Right renal pelvis (tissue), 4 donors: ENCODE data around the gene L3MBTL3. TPM values are rescaled to one million over a fixed set of nuclear protein-coding genes. Genes with fewer than 3 reads are reported as not detected.
"Not testable (repeated sequence)": the region's sequence is repeated elsewhere in the genome, so short reads cannot be mapped to it uniquely, and the experiment has no call there.

Experiments used
- DNase-seq, 4 donors: peaks; one replicate each; pipeline ENCODE4 v3.0.0-alpha.2; 2013; ENCODE audit warnings: low read depth in 4 of 4, low spot score in 3 of 4, missing footprints in 1 of 4
- polyA plus RNA-seq, 4 donors: library from polyadenylated mRNA; unstranded; fragments of 120-200 nt; gene quantifications; one replicate each; pipeline ENCODE4 v1.2.1, GENCODE V29; 2013; ENCODE audit not compliant: insufficient read length in 4 of 4

The L3MBTL3 gene
- polyA plus RNA-seq, 4 donors = 18.3 to 22.4 (median 19.9) TPM

DNA sequence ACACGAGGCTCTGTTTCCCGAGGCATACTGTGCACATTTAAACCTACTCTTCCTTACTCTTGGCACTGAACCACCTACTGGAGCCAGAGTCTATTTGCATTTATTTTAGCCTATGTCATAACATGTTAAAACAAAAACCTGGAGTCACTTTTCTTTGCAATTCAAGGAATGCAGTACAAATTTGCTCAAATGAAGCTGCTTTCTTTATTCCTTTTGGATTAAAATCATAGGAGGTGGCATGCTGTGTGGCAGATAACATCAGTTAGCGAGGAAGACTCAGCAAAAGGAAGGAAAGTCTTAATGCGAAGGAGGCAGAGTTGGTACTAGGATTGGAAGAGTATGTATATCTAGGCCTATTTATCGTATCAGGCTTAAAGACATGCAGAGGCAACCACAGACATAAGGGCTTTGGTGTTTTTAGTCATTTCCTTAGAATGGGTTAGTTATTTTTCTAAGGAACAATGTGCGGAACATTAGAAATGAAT is 111.4 kb downstream of the L3MBTL3 start:
- no peak for DNase-seq

DNA sequence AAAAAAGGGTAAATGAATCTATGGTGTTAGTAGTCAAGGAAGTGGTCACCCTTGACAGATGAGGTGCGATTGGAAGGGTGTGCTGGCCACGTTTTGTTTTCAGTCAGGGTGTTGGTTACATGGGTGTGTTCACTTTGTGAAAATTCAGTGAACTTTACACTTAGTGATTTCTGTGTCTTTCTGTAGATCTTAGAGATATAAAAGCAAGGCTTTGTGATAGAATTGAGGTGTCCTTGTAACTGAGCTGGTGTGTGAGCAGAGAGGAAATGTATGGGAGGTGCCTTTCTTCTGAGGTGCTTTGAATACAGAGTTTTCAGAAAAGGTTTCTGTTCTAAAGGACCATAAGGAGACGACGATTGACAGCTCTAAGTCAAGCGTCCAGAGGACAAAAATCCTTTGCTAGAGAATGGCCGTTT is 113.9 kb downstream of the L3MBTL3 start:
- DNase-seq = no peak

DNA sequence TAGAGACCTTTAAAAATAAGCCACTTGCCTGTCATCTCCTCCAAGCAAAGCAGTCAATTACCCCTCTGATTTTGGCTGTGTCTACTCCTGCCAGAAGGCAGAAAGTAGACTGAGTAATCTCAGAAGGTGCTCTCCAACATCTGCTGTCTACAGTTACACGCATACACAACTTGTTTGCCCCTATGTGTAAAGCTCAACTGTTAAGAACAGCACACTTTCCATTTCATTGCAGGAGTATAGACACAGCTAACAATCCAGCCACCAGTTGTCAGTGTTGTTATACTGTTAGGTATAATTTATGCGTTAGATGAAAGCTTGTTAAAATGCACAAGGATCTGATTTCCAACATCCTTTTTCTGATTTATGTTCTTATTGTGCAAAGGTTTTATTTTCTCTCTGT is 116.2 kb downstream of the L3MBTL3 start:
- no peak for DNase-seq

DNA sequence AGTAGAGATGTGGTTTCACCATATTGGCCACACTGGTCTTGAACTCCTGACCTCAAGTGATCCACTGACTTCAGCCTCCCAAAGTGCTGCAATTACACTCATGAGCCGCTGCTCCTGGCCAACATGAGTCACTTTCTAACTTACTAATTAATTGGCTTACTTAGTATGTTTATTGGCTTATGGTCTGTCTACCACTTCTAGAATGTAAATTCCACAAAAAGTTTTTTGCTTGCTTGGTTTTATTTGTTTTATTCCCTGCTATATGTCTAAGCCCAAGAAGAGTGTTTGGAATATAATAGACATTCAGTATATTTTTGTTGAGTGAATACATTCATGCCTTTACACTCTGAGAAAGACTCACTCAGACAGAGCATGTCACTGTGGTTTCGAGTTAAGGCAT is 118.4 kb downstream of the L3MBTL3 start:
- no peak for DNase-seq

DNA sequence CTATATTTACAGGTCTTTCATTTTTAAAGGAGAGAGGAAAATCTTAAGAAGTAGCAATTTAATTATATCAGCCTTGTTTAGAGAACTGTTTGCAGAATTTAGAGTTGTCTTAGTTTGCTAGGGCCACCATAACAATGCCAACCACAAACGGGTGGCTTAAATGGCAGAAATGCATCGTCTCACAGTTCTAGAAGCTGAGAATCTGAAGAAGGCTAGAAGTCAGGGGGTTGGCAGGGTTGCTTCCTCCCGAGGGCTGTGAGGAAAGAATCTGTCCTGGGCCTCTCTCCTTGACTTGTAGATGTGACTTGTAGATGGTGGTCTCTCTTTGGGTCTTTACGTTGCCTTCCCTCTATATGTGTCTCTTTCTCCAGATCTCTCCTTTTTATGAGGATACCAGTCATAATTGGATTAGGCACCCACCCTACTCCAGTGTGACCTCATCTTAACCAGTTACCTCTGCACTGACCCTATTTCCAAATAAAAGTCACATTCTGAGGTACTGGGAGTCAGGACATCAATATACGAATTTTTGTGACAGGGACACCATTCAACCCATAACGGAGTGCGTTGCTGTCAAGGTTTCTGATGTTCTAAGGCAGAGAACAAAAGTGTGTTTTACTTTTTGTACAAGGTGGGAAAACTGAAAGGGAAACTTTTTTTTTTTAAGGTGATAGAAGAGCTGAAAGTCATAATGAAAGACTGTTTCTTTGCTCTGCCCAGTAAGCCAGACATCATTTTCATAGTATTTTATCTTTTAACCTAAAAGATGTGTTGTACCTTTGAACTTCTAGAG is 119.9 kb downstream of the L3MBTL3 start:
- no peak for DNase-seq

DNA sequence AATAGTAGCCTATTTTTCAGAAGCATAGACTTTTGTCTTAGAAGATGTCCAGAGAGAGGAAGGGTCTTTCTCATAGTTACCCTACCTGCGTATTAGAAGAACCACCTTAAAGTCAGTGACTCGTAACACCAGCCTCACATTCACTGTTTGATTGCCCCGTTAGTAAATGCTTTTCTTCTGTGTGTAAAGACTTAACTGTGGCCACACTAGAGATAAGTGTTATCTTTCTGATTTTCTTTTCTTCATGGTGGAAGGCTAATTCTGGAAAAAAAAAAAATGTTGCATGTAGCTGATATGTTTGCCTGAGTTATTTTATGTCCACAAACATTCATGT is 120.5 kb downstream of the L3MBTL3 start:
- no peak for DNase-seq

DNA sequence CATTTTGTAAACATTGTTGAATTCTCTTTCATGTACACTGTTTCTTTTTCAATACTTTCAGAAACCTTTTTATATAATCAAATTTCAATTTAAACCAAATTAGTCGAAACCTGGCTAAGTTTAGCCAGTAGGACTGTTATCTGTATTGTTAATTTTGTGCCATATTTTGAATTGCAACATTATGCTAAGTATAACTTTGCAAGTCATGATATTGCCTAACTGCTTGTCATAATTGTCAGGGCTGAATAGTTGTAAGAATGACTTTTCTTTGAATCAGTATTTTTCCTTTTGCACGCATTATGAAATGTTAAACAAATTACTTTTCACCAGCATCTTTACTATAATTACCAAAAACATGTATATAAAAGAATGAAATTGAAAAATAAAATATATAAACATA is 121.7 kb downstream of the L3MBTL3 start:
- no peak for DNase-seq

DNA sequence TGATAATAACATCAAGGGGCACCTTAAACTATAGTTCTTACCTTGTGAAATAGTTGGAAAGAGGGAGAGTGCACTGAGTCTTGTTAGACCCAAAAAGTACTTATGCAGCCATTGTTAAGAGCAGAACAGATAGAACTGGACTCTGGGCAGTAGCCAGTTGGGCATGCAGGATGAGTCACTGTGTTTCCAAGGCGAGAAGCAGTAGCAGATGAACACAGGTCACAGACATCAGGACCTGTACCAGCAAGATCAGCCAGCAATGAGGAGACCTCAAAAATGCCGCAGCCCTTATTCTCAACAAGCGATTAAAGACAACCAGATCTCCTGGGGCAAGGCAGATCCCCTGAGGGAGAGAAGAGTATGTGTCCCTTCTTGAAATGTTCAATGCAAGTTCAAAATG is 125.3 kb downstream of the L3MBTL3 start:
- DNase-seq = no peak

DNA sequence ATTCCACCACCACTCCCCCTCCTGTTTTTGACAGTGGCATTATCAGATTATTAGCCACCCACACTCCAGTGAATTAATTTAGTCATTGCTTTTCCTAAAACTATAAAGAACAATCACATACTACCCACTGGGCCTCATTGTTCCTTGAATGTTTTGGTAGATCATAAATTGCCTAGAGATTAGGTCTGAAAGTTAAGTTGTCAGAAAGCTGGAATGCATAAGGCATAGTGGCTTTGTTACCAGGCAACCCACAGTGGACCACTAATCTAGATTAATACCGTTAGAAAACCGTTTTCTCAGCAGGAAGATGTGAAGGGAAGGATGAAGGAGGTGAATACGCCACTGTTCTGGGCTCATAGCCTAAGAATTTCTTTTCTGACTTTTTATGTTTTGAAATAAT is 128.7 kb downstream of the L3MBTL3 start:
- DNase-seq = no peak

DNA sequence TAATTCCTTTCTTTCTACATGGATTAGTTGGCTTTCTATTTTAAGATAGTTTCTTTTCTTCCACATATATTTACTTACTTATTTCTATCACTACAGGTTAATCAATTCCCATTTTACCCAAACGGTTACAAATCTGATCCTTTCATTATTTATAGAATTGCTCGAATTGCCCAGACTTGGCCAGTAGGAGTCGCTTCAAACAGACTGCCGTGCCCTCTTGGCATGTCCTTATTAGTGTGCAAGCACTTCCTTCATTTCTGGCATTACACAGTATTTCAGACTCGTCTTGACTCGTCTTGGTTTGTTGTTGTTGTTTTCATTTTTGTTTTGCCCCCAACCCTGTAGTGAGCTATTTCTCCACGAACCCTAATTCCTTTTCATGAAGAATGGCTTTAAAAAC is 129.8 kb downstream of the L3MBTL3 start:
- no peak for DNase-seq

DNA sequence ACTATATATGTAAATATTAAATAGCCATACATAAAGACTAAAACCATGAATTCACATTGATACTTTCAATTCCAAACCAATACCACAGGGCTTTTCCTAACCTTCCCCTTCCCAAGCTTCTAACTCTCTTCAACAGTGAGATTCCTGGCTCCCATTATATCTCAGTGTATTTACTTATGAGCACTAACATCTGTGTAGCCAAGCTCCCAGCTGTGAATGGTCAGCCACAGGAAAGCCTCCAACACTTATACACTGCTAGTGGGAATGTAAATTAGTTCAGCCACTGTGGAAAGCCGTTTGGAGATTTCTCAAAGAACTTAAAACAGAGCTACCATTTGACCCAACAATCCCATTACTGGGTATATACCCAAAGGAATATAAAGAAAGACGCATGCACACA is 130.6 kb downstream of the L3MBTL3 start:
- DNase-seq = not testable (repeated sequence)

DNA sequence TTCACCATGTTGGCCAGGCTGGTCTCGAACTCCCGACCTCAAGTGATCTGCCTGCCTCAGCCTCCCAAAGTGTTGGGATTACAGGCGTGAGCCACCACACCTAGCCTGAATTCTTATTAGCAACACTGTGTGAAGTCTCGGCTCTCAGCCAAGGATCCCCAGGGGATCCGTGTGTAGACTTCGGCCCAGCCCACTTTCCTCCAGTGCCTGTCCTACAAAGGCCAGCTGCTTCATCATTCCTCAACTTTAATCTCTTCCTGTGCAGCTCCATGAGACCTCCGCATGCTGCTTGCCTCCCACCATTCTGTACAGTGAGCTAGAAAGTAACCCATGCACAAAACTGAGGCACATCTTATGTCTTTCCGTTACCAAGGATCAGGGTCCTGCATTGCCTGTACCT is 132.5 kb downstream of the L3MBTL3 start:
- DNase-seq = no peak

DNA sequence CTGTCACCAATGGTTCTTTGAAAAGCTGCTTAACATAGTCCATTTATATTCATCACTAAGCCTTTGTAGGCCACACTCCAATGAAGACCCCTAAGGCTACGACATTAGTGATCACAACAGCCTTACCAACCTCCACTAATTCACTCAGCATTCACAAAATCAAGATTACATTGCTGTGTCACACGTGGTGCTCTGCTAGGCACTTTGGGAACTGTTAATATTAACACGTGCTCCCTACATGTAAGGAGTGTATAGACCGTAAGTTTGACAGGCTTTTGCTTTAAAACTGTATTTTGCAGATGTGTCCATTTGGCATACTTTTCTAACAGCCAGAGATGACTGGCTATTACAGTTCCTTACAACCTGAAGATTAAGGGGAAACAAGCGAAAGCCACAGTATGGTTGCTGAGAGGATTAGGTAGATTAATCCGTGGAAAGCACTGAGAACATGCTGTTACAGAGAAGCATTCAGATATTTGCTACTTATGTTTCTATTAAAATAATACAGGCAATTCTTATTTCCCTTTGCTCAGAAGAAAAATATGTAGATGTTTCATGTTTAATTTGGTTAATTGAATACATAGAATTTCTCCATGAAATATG is 134.6 kb downstream of the L3MBTL3 start:
- DNase-seq = no peak

DNA sequence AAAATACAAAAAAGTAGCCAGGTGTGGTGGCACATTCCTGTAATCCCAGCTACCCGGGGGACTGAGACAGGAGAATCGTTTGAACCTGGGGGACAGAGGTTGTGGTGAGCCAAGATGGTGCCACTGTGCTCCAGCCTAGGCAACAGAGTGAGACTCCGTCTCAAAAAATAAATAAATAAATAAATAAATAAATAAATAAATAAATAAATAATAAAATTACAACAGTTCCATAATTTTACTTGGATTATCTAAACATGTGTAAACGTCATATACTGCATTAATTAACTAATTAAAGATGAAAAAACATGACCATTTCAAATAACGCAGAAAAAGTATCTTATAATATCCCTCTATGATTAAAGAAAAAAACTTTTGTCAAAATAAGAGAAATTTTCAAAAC is 138.5 kb downstream of the L3MBTL3 start:
- DNase-seq = no peak

DNA sequence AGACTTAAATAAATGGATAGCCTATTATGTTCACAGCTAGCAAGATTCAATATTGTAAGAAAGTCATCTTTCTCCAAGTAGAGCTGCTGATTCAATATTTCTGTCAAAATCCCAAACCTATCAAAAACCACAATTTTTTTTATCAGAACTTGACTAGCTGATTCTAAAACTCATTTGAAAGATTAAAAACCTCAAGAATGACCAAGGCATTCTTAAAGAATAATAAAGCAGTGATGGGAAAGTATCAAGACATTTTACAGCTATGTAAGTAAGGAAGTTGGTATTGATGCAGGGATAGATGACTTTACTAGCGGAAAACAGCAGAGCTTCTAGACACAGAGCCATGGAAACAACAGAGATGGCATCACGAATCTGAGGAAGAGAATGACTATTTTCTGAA is 139.7 kb downstream of the L3MBTL3 start:
- no peak for DNase-seq

DNA sequence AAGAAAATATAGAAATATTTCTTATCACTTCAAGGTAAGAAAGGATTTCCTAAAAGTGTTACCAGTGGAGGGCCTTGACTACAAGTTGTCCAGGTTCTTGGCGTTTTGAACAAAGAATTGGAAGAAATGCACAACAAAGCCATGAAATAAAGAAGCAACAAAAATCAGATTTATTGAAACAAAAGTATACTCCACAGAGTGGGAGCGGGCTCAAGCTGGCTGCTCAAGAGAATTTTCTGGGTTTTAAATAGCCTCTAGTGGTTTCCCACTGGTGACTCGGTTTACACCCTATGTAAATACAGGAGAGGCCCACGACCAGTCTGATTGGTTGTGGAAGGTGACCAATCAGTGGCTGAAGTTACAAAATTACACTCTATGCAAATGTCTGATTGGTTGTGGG is 140.2 kb downstream of the L3MBTL3 start:
- no peak for DNase-seq

DNA sequence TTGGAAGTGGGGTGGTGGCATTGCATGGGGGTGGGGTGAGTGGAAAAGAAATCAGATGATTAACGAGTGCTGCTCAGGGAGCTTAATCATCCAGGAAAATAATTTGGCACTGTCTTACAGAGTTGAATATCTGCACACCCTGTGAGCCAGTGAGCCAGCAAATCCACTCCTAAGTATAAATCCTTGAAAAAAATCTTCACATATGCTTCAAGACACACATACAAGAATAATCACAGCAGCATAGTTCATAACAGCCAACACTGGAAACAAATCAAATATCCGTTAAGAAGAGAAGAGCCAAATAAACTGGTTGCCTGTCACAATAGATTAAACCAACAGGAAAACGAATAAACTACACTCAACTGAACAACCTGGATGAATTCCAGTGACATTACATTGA is 141.6 kb downstream of the L3MBTL3 start:
- DNase-seq = no peak

DNA sequence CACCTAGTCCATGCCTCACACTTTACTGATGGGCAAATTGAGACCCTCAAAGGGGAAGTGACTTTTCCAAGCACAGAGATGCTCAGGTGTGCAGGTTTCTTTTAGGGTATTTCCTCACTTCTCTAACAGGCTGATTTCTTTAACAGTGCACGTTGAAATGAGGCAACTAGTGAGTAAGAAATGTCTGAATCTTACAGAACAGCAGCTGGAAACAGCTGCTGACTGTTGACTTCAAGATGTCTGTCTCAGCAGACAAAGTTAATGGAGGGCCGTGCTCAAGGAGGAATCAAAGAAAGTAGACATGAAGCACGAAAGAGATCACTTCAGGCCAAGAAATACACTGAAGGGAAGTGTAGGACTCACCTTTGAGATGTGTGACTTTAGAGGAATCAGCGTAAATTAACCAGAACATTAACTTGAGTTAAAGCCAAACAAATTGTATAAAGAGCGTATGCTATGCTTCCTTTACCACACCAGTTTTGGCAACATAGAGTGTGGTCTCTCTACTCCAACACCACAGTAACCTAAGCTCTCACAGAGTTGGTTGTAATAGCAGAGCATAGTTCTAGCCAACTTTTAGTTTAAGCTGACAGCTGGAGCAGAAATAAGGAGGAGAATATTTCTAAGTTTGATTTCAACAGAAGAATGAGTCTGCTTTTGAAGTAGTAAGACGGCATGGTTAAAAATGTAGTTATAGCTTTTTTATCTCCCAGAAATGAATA is 143.5 kb downstream of the L3MBTL3 start:
- peak; percentile 26 to 47 (median 37) for DNase-seq

DNA sequence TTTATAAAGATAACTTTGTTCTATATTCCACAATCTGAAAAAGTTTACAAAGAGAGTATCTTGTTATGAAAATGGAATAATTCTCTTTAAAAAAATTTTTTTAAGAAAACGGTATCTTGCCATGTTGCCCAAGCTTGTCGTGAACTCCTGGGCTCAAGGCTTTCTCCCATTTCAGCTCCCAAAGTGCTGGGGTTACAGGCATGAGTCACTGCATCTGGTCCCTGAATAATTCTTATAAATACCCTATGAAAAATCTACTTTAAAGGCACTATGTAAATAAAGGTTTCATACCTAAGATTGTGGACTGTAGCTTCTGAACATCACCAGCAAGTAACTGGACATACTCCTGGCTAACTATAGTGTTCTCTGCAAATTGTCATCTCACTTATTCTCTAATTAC is 144.0 kb downstream of the L3MBTL3 start:
- no peak for DNase-seq

DNA sequence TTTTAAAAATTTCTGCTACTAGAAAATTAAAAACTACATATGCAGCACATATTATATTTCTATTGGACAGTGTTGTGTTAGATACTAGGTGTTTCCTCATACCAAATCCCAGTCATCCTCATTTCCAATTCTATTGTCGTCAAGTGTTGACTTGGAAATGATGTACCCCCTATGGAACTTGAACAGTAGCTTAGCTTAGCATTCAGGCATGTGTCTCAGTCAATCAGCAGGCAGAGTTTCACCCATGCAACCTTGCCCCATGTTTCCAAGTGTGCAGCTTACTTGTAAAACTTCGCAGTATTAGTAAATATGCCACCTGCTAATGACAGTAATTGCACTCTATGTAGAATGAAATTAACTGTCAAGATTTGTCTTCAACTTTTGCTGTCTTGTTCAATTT is 144.9 kb downstream of the L3MBTL3 start:
- no peak for DNase-seq

DNA sequence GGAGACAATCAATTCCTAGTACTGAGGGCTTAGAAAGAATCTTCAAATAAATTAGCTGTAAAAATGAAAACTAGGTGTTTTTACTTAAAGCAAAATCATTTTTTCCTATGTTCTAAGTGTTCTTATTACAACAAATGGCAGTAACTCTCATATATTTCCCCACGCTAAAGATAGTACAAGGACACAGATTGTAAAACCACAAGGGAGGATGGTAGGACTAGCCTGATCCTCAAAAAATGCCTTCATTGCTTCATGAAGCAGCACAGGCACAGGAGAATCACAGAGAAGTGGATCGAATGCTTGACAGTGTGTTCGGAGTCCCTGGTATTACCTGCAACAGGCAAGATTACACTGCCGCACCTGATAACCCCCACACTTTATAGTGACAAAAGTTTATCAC is 145.9 kb downstream of the L3MBTL3 start:
- DNase-seq = no peak

DNA sequence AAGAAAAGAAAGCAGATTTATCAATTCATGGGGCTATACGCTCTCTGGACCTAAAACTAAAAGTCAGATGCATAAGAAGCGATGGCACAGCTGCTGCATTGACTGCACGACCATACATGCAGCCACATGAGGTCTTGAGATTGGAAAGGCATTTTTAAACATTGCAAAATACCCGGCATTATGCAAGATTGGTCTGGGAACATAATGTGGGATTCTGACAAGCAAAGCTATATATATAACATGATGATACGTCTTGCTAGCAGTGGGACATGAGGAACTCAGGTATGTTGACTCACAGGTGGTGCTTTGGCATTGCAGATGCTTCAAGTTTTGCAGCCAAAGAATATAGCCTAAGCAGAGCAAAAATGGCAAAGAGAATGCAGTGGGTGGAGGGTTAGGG is 149.3 kb downstream of the L3MBTL3 start:
- no peak for DNase-seq
